Ascending aorta (tissue), 2 donors: Measurements from ENCODE around the gene PPIC. TPM values are rescaled to one million over a fixed set of nuclear protein-coding genes. Genes with fewer than 3 reads are reported as not detected.

Experiments used
- DNase-seq, 2 donors: peaks; one replicate each; pipeline ENCODE4 v3.0.0-alpha.2; 2019; ENCODE audit warnings: low spot score in 2 of 2
- H3K27ac ChIP-seq, 2 donors: fragments of 200-600 bp; sonication (generic); one replicate each; pipeline ENCODE4 v1.5.1; 2016 to 2017; ENCODE audit warnings: mild to moderate bottlenecking in 1 of 2
- H3K27me3 ChIP-seq: fragments of 200-600 bp; sonication (generic); one replicate; pipeline ENCODE4 v1.5.1; 2017
- H3K36me3 ChIP-seq, 2 donors: fragments of 200-600 bp; sonication (generic); one replicate each; pipeline ENCODE4 v1.5.1; 2016
- H3K4me1 ChIP-seq, 2 donors: fragments of 200-600 bp; sonication (generic); one replicate each; pipeline ENCODE4 v1.5.1; 2016 to 2017; ENCODE audit warnings: mild to moderate bottlenecking in 1 of 2
- H3K4me3 ChIP-seq, 2 donors: fragments of 200-600 bp; sonication (generic); one replicate each; pipeline ENCODE4 v1.5.1; 2016 to 2017; ENCODE audit warnings: mild to moderate bottlenecking in 1 of 2
- H3K9me3 ChIP-seq, 2 donors: fragments of 200-600 bp; sonication (generic); one replicate each; pipeline ENCODE4 v1.5.1; 2016
- CTCF ChIP-seq, 3 experiments: fragments of 200-600 bp in 2 of 3; fragments of 450-650 bp in 1 of 3; sonication (generic) in 2 of 3; IDR thresholded peaks; one replicate each; pipeline ENCODE4 v1.5.1; 2016 to 2019; ENCODE audit warnings: antibody characterized with exemption in 3 of 3, mild to moderate bottlenecking in 1 of 3, moderate library complexity in 1 of 3
- intact Hi-C: fragments of 100-400 bp; cut with DNase I; formaldehyde crosslinking; loops from one replicate; pipeline ENCODE4 v1.15.1; 2023
- total RNA-seq: library from RNA; depleted of rRNA; stranded (reverse); fragments of >200 nt; gene quantifications from one replicate; pipeline ENCODE4 v1.1.0, GENCODE V29; 2016

The PPIC gene
- total RNA-seq, 1 donor from 2014 or later, result 29.3 TPM

GRCh38 chr5:123047706-123048105 is 11.2 kb upstream of the PPIC start:
- no peaks in the 10 kb centered on the region for H3K4me1 ChIP-seq
- H3K9me3 ChIP-seq, result peaks cover 3 to 4% of the 10 kb centered on the region in 2 donors
- intact Hi-C loops, result no loop called here
- H3K27me3 ChIP-seq, result no peaks in the 10 kb centered on the region
- no peaks in the 10 kb centered on the region for H3K36me3 ChIP-seq
- no peak overlapping the region for H3K4me3 ChIP-seq
- H3K27ac ChIP-seq, result no peak overlapping the region
- DNase-seq, result no peak
- no peak for TF ChIP-seq CTCF (IDR thresholded peaks at IDR 0.05)

- no peaks in the 10 kb centered on the region for H3K36me3 ChIP-seq
- peaks cover 0 to 4% of the 10 kb centered on the region in 2 donors for H3K9me3 ChIP-seq
- H3K27me3 ChIP-seq, result no peaks in the 10 kb centered on the region
- H3K4me1 ChIP-seq, result no peaks in the 10 kb centered on the region
- H3K27ac ChIP-seq, result no peak overlapping the region
- TF ChIP-seq CTCF (IDR thresholded peaks at IDR 0.05), result no peak
- DNase-seq, result no peak
- H3K4me3 ChIP-seq, result no peak overlapping the region
- intact Hi-C loops, result no loop called here
Observed at GRCh38 chr5:123046222-123046621, 9.7 kb upstream of the PPIC start.

GRCh38 chr5:123044926-123045617 is 8.5 kb upstream of the PPIC start:
- Histone ChIP-seq H3K36me3 (no peaks in the 10 kb centered on the region), H3K9me3 (peaks cover 0 to under 1% of the 10 kb centered on the region in 2 donors), H3K4me3 (no peak overlapping the region), H3K27me3 (no peaks in the 10 kb centered on the region), H3K4me1 (no peaks in the 10 kb centered on the region), H3K27ac (no peak overlapping the region)
- no peak for TF ChIP-seq CTCF (IDR thresholded peaks at IDR 0.05)
- intact Hi-C loops, result no loop called here
- no peak for DNase-seq

GRCh38 chr5:123039673-123040072 is 3.1 kb upstream of the PPIC start:
- Histone ChIP-seq H3K4me3 (no peak overlapping the region), H3K9me3 (no peaks in the 10 kb centered on the region), H3K27me3 (no peaks in the 10 kb centered on the region), H3K27ac (no peak overlapping the region), H3K36me3 (no peaks in the 10 kb centered on the region), H3K4me1 (peaks cover 0 to 9% of the 10 kb centered on the region in 2 donors)
- no peak for DNase-seq
- intact Hi-C loops, result loop anchor here (5.0 kb wide), 5 partner anchors 118 to 328 kb away; partner anchors contain the start of gene SNX24
- TF ChIP-seq CTCF (IDR thresholded peaks at IDR 0.05), result no peak

GRCh38 chr5:123037104-123037418 is 536 bp upstream of the PPIC start:
- H3K9me3 ChIP-seq, result no peaks in the 10 kb centered on the region
- intact Hi-C loops, result loop anchor here (2.0 to 5.0 kb wide), 9 partner anchors 50 to 476 kb away; partner anchors contain the start of genes CSNK1G3, SNX2 and SNX24
- peak overlapping the region; percentile 94 to 96 for H3K27ac ChIP-seq
- H3K4me1 ChIP-seq, result peaks cover 0 to 9% of the 10 kb centered on the region in 2 donors
- no peaks in the 10 kb centered on the region for H3K36me3 ChIP-seq
- TF ChIP-seq CTCF (IDR thresholded peaks at IDR 0.05), result no peak
- H3K27me3 ChIP-seq, result no peaks in the 10 kb centered on the region
- H3K4me3 ChIP-seq, result peak overlapping the region; percentile 68 to 97
- no peak for DNase-seq
